Nephron progenitor cell (in vitro differentiated cells): Measurements from ENCODE around the gene CORO7.
A peak's percentile ranks its signal among the peaks of the same experiment; 100 is the strongest.
"Not testable (repeated sequence)": the region's sequence is repeated elsewhere in the genome, so short reads cannot be mapped to it uniquely, and the experiment has no call there.

Source experiments
- DNase-seq: peaks from one replicate; pipeline ENCODE4 v3.0.0; 2021
- H3K27ac Mint-ChIP-seq: 2 replicates; pipeline ENCODE4 v1.8.0; 2021; ENCODE audit warnings: mild to moderate bottlenecking, moderate library complexity, mixed read lengths
- H3K27me3 Mint-ChIP-seq: 2 replicates; pipeline ENCODE4 v1.8.0; 2021; ENCODE audit warnings: mild to moderate bottlenecking, low read depth, mixed read lengths; ENCODE audit not compliant: poor library complexity
- H3K36me3 Mint-ChIP-seq: 2 replicates; pipeline ENCODE4 v1.8.0; 2021; ENCODE audit warnings: low read depth, mixed read lengths
- H3K4me1 Mint-ChIP-seq: 2 replicates; pipeline ENCODE4 v1.8.0; 2021; ENCODE audit warnings: mixed read lengths
- H3K4me3 Mint-ChIP-seq: 2 replicates; pipeline ENCODE4 v1.8.0; 2021; ENCODE audit warnings: mild to moderate bottlenecking, moderate library complexity, mixed read lengths
- H3K9me3 Mint-ChIP-seq: 2 replicates; pipeline ENCODE4 v1.8.0; 2021; ENCODE audit warnings: mild to moderate bottlenecking, moderate library complexity, mixed read lengths
- CTCF ChIP-seq: fragments of 200-600 bp; sonication (generic); IDR thresholded peaks from 2 replicates; pipeline ENCODE4 v1.5.0; 2021; ENCODE audit warnings: antibody characterized with exemption

CORO7 gene

GRCh38 chr16:4402439-4403132, 13.8 kb downstream of the CORO7 start:
- Mint-ChIP-seq H3K4me1 (peaks cover 18% of the 10 kb centered on the region), H3K36me3 (no peaks in the 10 kb centered on the region), H3K27me3 (no peaks in the 10 kb centered on the region), H3K27ac (no peak overlapping the region), H3K4me3 (peak overlapping the region; percentile 40), H3K9me3 (no peaks in the 10 kb centered on the region)
- DNase-seq: peak; percentile 97
- TF ChIP-seq CTCF: peak; percentile 96

- no peaks in the 10 kb centered on the region for H3K36me3 Mint-ChIP-seq
- peaks cover 18% of the 10 kb centered on the region for H3K4me1 Mint-ChIP-seq
- no peaks in the 10 kb centered on the region for H3K9me3 Mint-ChIP-seq
- DNase-seq: no peak
- no peak overlapping the region for H3K4me3 Mint-ChIP-seq
- TF ChIP-seq CTCF: no peak
- no peaks in the 10 kb centered on the region for H3K27me3 Mint-ChIP-seq
- H3K27ac Mint-ChIP-seq: no peak overlapping the region
Observed at GRCh38 chr16:4401510-4401909, 14.9 kb downstream of the CORO7 start.

GRCh38 chr16:4401094-4401501, 15.3 kb downstream of the CORO7 start:
- Mint-ChIP-seq H3K9me3 (no peaks in the 10 kb centered on the region), H3K27me3 (no peaks in the 10 kb centered on the region), H3K4me3 (no peak overlapping the region), H3K27ac (no peak overlapping the region), H3K36me3 (no peaks in the 10 kb centered on the region), H3K4me1 (peaks cover 18% of the 10 kb centered on the region)
- no peak for DNase-seq
- TF ChIP-seq CTCF: no peak

- no peaks in the 10 kb centered on the region for H3K9me3 Mint-ChIP-seq
- H3K27ac Mint-ChIP-seq: no peak overlapping the region
- no peak for TF ChIP-seq CTCF
- no peaks in the 10 kb centered on the region for H3K27me3 Mint-ChIP-seq
- H3K4me3 Mint-ChIP-seq: no peak overlapping the region
- no peaks in the 10 kb centered on the region for H3K36me3 Mint-ChIP-seq
- peaks cover 27% of the 10 kb centered on the region for H3K4me1 Mint-ChIP-seq
- DNase-seq: no peak
Observed at GRCh38 chr16:4399001-4399730, 17.2 kb downstream of the CORO7 start.

GRCh38 chr16:4395055-4395726, 21.2 kb downstream of the CORO7 start:
- Mint-ChIP-seq H3K36me3 (no peaks in the 10 kb centered on the region), H3K4me3 (no peak overlapping the region), H3K27me3 (peaks cover 1% of the 10 kb centered on the region), H3K4me1 (peaks cover 50% of the 10 kb centered on the region), H3K27ac (peak overlapping the region; percentile 73), H3K9me3 (no peaks in the 10 kb centered on the region)
- no peak for DNase-seq
- no peak for TF ChIP-seq CTCF

- not testable (repeated sequence) for H3K36me3 Mint-ChIP-seq, H3K27ac Mint-ChIP-seq, DNase-seq, H3K4me3 Mint-ChIP-seq, H3K27me3 Mint-ChIP-seq, H3K9me3 Mint-ChIP-seq
- peaks cover 63% of the 10 kb centered on the region for H3K4me1 Mint-ChIP-seq
Observed at GRCh38 chr16:4393850-4394249, 22.5 kb downstream of the CORO7 start.
